Measurements from ENCODE around the gene TRAM2. TPM values are rescaled to one million over a fixed set of nuclear protein-coding genes. Genes with fewer than 3 reads are reported as not detected.

Gene TRAM2
- total and polyA plus RNA-seq, 2 of the 4 experiments (the other 2 are of a cell fraction), result 77.2 to 95.7 TPM

GRCh38 chr6:52475307-52475706, 101.6 kb downstream of the TRAM2 start:
- Histone ChIP-seq H3K4me1 (ENCODE audit: control insufficient read depth, insufficient read depth, low read length) (no peaks in the 10 kb centered on the region), H4K5ac (ENCODE audit: low read depth, low read length) (no peak overlapping the region), H3K23ac (ENCODE audit: low read depth, low read length) (no peak overlapping the region), H3K18ac (ENCODE audit: low read depth, low read length) (no peak overlapping the region), H2BK20ac (ENCODE audit: low read depth, low read length) (no peak overlapping the region), H4K20me1 (ENCODE audit: insufficient read depth, low read length) (no peaks in the 10 kb centered on the region), H3K9me3 (ENCODE audit: control insufficient read depth, insufficient read depth, low read length) (no peaks in the 10 kb centered on the region), H3K27ac (ENCODE audit: insufficient read depth, low read length) (no peak overlapping the region), H3K56ac (ENCODE audit: extremely low read depth, insufficient read depth, low read length) (no peak overlapping the region), H2BK15ac (ENCODE audit: low read depth, low read length) (no peak overlapping the region), H3K9ac (ENCODE audit: low read depth, low read length) (no peak overlapping the region), H2BK120ac (ENCODE audit: low read depth, low read length) (no peak overlapping the region), H3K4ac (ENCODE audit: low read depth, low read length) (no peak overlapping the region), H2AK9ac (replicated peaks; ENCODE audit: low read depth, low read length, poor library complexity) (no peak overlapping the region), H2BK5ac (ENCODE audit: low read depth, low read length, poor library complexity, severe bottlenecking) (no peak overlapping the region), H2AFZ (replicated peaks; ENCODE audit: low read length, poor library complexity) (no peak overlapping the region), H2AK5ac (ENCODE audit: low read depth, low read length) (no peak overlapping the region), H3K9me1 (ENCODE audit: insufficient read depth, low read length) (no peaks in the 10 kb centered on the region), H4K91ac (ENCODE audit: insufficient read depth, low read depth, low read length) (no peak overlapping the region), H3K27me3 (ENCODE audit: control insufficient read depth, insufficient read depth, low read length) (no peaks in the 10 kb centered on the region), H3K14ac (replicated peaks; ENCODE audit: low read depth, low read length) (no peak overlapping the region), H4K8ac (ENCODE audit: low read depth in 2 of 2, low read length in 2 of 2) (no peak overlapping the region), H3K4me3 (ENCODE audit: insufficient read depth, low read depth, low read length) (no peak overlapping the region), H3K36me3 (ENCODE audit: control insufficient read depth, insufficient read depth, low read length) (no peaks in the 10 kb centered on the region), H3K4me2 (ENCODE audit: low read depth, low read length) (no peak overlapping the region), H3K79me1 (ENCODE audit: low read depth in 1 of 2, low read length in 2 of 2) (no peaks in the 10 kb centered on the region)
- ChIA-PET POLR2A (ENCODE audit: unreplicated experiment) (no interaction called here), CTCF (no interaction called here)
- BruUV-seq (replicated peaks), result no TSS peak
- TF ChIP-seq CTCF (conservative IDR thresholded peaks at IDR 0.05; ENCODE audit: low read depth, low read length), result no peak
- no peak for TF ChIP-seq RFX5 (IDR thresholded peaks at IDR 0.05; ENCODE audit: low read depth, low read length)
- no peak for TF ChIP-seq USF2 (IDR thresholded peaks at IDR 0.05; ENCODE audit: low read depth, low read length)
- no peak for TF ChIP-seq MAFK (IDR thresholded peaks at IDR 0.05; ENCODE audit: low read depth, low read length)
- TF ChIP-seq RCOR1 (IDR thresholded peaks at IDR 0.05; ENCODE audit: insufficient replicate concordance, low read length), result no peak
- TF ChIP-seq NFE2L2 (IDR thresholded peaks at IDR 0.05; ENCODE audit: low read depth, low read length), result no peak
- no peak for TF ChIP-seq FOS (IDR thresholded peaks at IDR 0.05; ENCODE audit: low read depth, low read length)
- TF ChIP-seq MXI1 (IDR thresholded peaks at IDR 0.05; ENCODE audit: borderline replicate concordance, low read depth, low read length), result no peak
- ATAC-seq (ENCODE audit: low read depth) (peak; percentile 48), DNase-seq (no peak)
- intact Hi-C loops (cut with micrococcal nuclease) (no loop called here), in situ Hi-C loops (cut with MboI; ENCODE audit: low sequenced_read_pairs) (no loop called here), dilution Hi-C loops (cut with HindIII; ENCODE audit: low sequenced_read_pairs, unreplicated experiment) (no loop called here)
- 80% methylated on average over 1 of the region's 2 CpGs; no CpG with 5 or more reads in 1 of the 2 experiments for WGBS, 2 experiments (ENCODE audit: extremely low coverage in 2 of 2, insufficient read length in 1 of 2)

Measured in IMR-90 (cell line).